Activated CD4-positive, alpha-beta memory T cell treated with anti-CD3 and anti-CD28 coated beads, Interleukin-2, amount 10 ng/mL, durations not matched to agents 7 days and 5 days (primary cell): ENCODE results near the gene TMBIM6. TPM values are rescaled to one million over a fixed set of nuclear protein-coding genes. Genes with fewer than 3 reads are reported as not detected.

Experiments
- CTCF ChIA-PET: fragments of 350-600 bp; sonication (Branson Sonifier 250); formaldehyde crosslinking; loops from one replicate; lab custom pipeline; 2021; ENCODE audit warnings: antibody characterized with exemption, inconsistent platforms; lab: Charles Lee
- POLR2A ChIA-PET: fragments of 350-600 bp; sonication (Branson Sonifier 250); formaldehyde crosslinking; loops from one replicate; lab custom pipeline; 2021; ENCODE audit warnings: antibody characterized with exemption; lab: Charles Lee
- DNase-seq: peaks from one replicate; pipeline ENCODE4 v3.0.0-alpha.2; 2020
- H3K27ac Mint-ChIP-seq: one replicate; pipeline ENCODE4 v1.8.0; 2021; ENCODE audit warnings: mild to moderate bottlenecking, mixed read lengths
- H3K27me3 Mint-ChIP-seq: one replicate; pipeline ENCODE4 v1.8.0; 2021; ENCODE audit warnings: mixed read lengths
- H3K36me3 Mint-ChIP-seq: one replicate; pipeline ENCODE4 v1.8.0; 2021; ENCODE audit warnings: low read depth, mixed read lengths
- H3K4me1 Mint-ChIP-seq: one replicate; pipeline ENCODE4 v1.8.0; 2021; ENCODE audit warnings: mixed read lengths
- H3K4me3 Mint-ChIP-seq: one replicate; pipeline ENCODE4 v1.8.0; 2021; ENCODE audit warnings: mild to moderate bottlenecking, mixed read lengths
- H3K9me3 Mint-ChIP-seq: one replicate; pipeline ENCODE4 v1.8.0; 2021; ENCODE audit warnings: mixed read lengths
- total RNA-seq, 2 experiments: library from RNA; stranded (reverse); gene quantifications; one replicate each; pipeline ENCODE4 v1.2.3, GENCODE V29; 2021

The TMBIM6 gene
- total RNA-seq, 2 experiments from 2014 or later: 600 to 613 TPM

GRCh38 chr12:49804821-49805220, 63.5 kb downstream of the TMBIM6 start:
- ChIA-PET CTCF (no interaction called here), POLR2A (no interaction called here)
- no peaks in the 10 kb centered on the region for H3K9me3 Mint-ChIP-seq
- no peaks in the 10 kb centered on the region for H3K4me1 Mint-ChIP-seq
- no peak for DNase-seq
- H3K4me3 Mint-ChIP-seq: no peak overlapping the region
- no peaks in the 10 kb centered on the region for H3K36me3 Mint-ChIP-seq
- H3K27me3 Mint-ChIP-seq: no peaks in the 10 kb centered on the region
- H3K27ac Mint-ChIP-seq: no peak overlapping the region

DNA sequence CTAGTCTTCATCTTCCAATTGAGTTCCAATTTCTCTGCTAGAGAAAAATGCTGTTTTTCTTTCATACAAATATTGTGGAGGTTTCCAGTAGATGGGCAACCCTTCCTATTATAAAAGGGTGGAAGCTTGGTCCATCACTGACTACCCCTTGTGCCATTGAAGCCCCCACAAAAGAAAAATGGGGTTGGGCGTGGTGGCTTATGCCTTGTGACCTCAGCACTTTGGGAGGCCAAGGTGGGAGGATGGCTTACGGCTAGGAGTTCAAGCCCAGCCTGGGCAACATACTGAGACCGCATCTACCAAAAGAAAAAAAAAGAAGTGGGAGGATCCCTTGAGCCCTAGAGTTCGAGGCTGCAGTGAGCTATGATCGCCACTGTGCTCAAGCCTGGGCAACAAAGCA, 64.1 kb downstream of the TMBIM6 start:
- no peak overlapping the region for H3K27ac Mint-ChIP-seq
- no peaks in the 10 kb centered on the region for H3K4me1 Mint-ChIP-seq
- POLR2A ChIA-PET: no interaction called here
- no peak overlapping the region for H3K4me3 Mint-ChIP-seq
- CTCF ChIA-PET: no interaction called here
- H3K27me3 Mint-ChIP-seq: no peaks in the 10 kb centered on the region
- no peaks in the 10 kb centered on the region for H3K36me3 Mint-ChIP-seq
- DNase-seq: no peak
- no peaks in the 10 kb centered on the region for H3K9me3 Mint-ChIP-seq

DNA sequence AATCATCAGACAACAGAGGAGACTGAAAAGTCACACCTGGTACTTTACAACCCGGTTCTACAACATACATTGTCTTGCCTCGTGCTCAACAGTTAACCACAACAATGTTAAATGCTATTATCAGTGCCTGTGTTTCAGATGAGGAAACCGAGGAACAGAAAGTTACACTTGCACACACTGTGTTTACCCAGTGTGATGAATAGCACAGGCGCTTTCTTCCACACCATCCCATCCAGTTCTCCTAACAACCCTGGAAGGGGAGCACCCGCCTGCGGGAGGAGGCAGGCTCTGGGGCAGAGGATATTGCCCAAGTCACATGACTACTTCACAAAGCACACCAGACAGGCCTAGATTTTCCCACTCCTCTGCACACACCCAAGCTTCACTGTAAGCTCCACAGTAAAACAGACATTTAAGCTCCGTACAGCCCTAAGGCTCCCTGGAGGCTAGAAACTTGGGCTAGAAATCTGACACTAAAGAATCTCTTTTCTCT, 65.0 kb downstream of the TMBIM6 start:
- CTCF ChIA-PET: no interaction called here
- no peaks in the 10 kb centered on the region for H3K4me1 Mint-ChIP-seq

DNA sequence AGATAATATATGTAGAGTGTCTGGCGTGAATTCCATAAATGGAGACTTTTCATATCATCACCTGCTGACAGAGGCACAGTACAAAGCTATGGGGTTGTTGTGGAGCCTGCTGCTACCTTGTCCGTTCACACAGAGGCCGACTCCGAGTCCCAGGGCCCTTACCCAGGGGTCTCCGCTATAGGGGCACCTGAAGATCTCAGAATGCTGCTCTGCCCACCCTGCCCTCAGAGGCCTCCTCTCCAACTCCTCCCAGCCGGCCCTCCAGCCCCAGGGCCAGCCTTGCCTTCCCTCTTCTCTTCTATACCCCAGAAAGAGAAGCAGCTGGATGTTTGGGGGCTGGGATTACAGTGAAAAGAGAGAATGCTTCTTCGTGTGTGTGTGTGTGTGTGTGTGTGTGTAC, 65.5 kb downstream of the TMBIM6 start:
- no peak for DNase-seq
- no peaks in the 10 kb centered on the region for H3K4me1 Mint-ChIP-seq
- no peaks in the 10 kb centered on the region for H3K9me3 Mint-ChIP-seq
- H3K27me3 Mint-ChIP-seq: no peaks in the 10 kb centered on the region
- no peak overlapping the region for H3K27ac Mint-ChIP-seq
- ChIA-PET POLR2A (no interaction called here), CTCF (no interaction called here)
- no peaks in the 10 kb centered on the region for H3K36me3 Mint-ChIP-seq
- H3K4me3 Mint-ChIP-seq: no peak overlapping the region

More for the DNA sequence above, 65.0 kb downstream of the TMBIM6 start:
- DNase-seq: no peak
- Mint-ChIP-seq H3K36me3 (no peaks in the 10 kb centered on the region), H3K4me3 (no peak overlapping the region), H3K27me3 (no peaks in the 10 kb centered on the region), H3K9me3 (no peaks in the 10 kb centered on the region), H3K27ac (no peak overlapping the region)
- POLR2A ChIA-PET: no interaction called here

DNA sequence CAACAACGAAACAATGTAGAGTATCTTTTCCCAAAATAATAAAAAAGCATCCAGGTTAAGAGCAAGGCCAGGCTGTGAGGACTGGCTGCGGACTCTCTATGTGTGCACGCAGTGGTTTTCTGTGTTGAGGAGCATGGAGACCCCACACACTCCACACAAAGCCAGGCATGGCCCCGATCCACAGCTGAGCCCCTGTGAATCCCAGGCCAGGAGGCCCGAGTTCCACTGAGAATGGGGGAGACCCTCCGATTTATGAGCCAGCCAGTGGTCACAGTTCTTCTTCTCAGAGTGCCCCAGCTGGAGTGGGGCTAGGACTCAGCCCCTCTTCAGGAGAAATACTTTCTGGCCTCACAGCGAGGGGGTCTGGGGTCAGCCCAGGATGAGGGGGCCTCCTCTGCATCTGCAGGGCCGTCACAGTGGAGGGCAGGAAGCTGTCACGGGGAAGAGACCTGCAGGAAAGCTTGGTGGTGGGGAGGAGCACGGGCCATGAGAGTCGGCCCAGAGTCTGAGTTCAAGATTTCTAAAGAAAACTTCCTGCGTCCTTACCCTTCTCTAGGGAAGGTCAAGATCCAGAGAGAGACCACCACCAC, 66.7 kb downstream of the TMBIM6 start:
- DNase-seq: no peak
- no peaks in the 10 kb centered on the region for H3K4me1 Mint-ChIP-seq
- no peak overlapping the region for H3K27ac Mint-ChIP-seq
- no peaks in the 10 kb centered on the region for H3K27me3 Mint-ChIP-seq
- H3K36me3 Mint-ChIP-seq: no peaks in the 10 kb centered on the region
- CTCF ChIA-PET: no interaction called here
- POLR2A ChIA-PET: no interaction called here
- no peaks in the 10 kb centered on the region for H3K9me3 Mint-ChIP-seq
- no peak overlapping the region for H3K4me3 Mint-ChIP-seq

GRCh38 chr12:49808686-49809380, 67.5 kb downstream of the TMBIM6 start:
- CTCF ChIA-PET: no interaction called here
- no peak overlapping the region for H3K4me3 Mint-ChIP-seq
- H3K9me3 Mint-ChIP-seq: no peaks in the 10 kb centered on the region
- no peaks in the 10 kb centered on the region for H3K4me1 Mint-ChIP-seq
- POLR2A ChIA-PET: no interaction called here
- no peaks in the 10 kb centered on the region for H3K27me3 Mint-ChIP-seq
- H3K27ac Mint-ChIP-seq: no peak overlapping the region
- DNase-seq: no peak
- no peaks in the 10 kb centered on the region for H3K36me3 Mint-ChIP-seq

GRCh38 chr12:49809381-49809905, 68.1 kb downstream of the TMBIM6 start:
- CTCF ChIA-PET: no interaction called here
- Mint-ChIP-seq H3K36me3 (no peaks in the 10 kb centered on the region), H3K9me3 (no peaks in the 10 kb centered on the region), H3K27me3 (no peaks in the 10 kb centered on the region), H3K4me3 (no peak overlapping the region), H3K4me1 (no peaks in the 10 kb centered on the region), H3K27ac (no peak overlapping the region)
- POLR2A ChIA-PET: no interaction called here
- no peak for DNase-seq

GRCh38 chr12:49809906-49810389, 68.6 kb downstream of the TMBIM6 start:
- ChIA-PET CTCF (interaction anchor here (1.4 kb wide), 1 partner anchor 68 kb away, joined by 5 read pairs; the partner anchor contains the start of gene TMBIM6), POLR2A (no interaction called here)
- H3K27ac Mint-ChIP-seq: no peak overlapping the region
- no peaks in the 10 kb centered on the region for H3K4me1 Mint-ChIP-seq
- no peak overlapping the region for H3K4me3 Mint-ChIP-seq
- no peaks in the 10 kb centered on the region for H3K27me3 Mint-ChIP-seq
- no peaks in the 10 kb centered on the region for H3K9me3 Mint-ChIP-seq
- no peaks in the 10 kb centered on the region for H3K36me3 Mint-ChIP-seq
- no peak for DNase-seq

- ChIA-PET POLR2A (no interaction called here), CTCF (interaction anchor here (1.4 to 1.8 kb wide), 2 partner anchors 33 to 70 kb away, joined by 5 to 7 read pairs; partner anchors contain the start of gene TMBIM6)
- H3K36me3 Mint-ChIP-seq: no peaks in the 10 kb centered on the region
- H3K27me3 Mint-ChIP-seq: no peaks in the 10 kb centered on the region
- H3K27ac Mint-ChIP-seq: no peak overlapping the region
- DNase-seq: no peak
- no peak overlapping the region for H3K4me3 Mint-ChIP-seq
- H3K4me1 Mint-ChIP-seq: no peaks in the 10 kb centered on the region
- no peaks in the 10 kb centered on the region for H3K9me3 Mint-ChIP-seq
These were observed 69.8 kb downstream of the TMBIM6 start for GRCh38 chr12:49811136-49811535.

- CTCF ChIA-PET: interaction anchor here (1.8 kb wide), 1 partner anchor 34 kb away, joined by 7 read pairs; no protein-coding TSS in a partner anchor
- Mint-ChIP-seq H3K4me1 (no peaks in the 10 kb centered on the region), H3K27ac (no peak overlapping the region), H3K4me3 (no peak overlapping the region), H3K27me3 (no peaks in the 10 kb centered on the region), H3K36me3 (no peaks in the 10 kb centered on the region), H3K9me3 (no peaks in the 10 kb centered on the region)
- DNase-seq: no peak
- POLR2A ChIA-PET: no interaction called here
These were observed 70.6 kb downstream of the TMBIM6 start for GRCh38 chr12:49811961-49812401.

GRCh38 chr12:49813131-49813530, 71.8 kb downstream of the TMBIM6 start:
- Mint-ChIP-seq H3K4me1 (no peaks in the 10 kb centered on the region), H3K27ac (no peak overlapping the region), H3K4me3 (no peak overlapping the region), H3K27me3 (no peaks in the 10 kb centered on the region), H3K36me3 (no peaks in the 10 kb centered on the region), H3K9me3 (no peaks in the 10 kb centered on the region)
- DNase-seq: no peak
- POLR2A ChIA-PET: no interaction called here
- CTCF ChIA-PET: no interaction called here
